GM12878 (cell line): Measurements from ENCODE around the gene PTBP1.

Experiments used
- GATAD2B ChIP-seq: fragments of 450-650 bp; conservative IDR thresholded peaks from 2 replicates; pipeline ENCODE4 v1.6.1; 2017; ENCODE audit warnings: low read depth, mild to moderate bottlenecking, moderate library complexity
- MAX ChIP-seq: IDR thresholded peaks from 2 replicates; pipeline ENCODE4 v1.6.1; 2012; ENCODE audit warnings: low read depth, low read length, improper control_type of control experiment
- NFYB ChIP-seq: IDR thresholded peaks from 2 replicates; pipeline ENCODE4 v1.6.1; 2011; ENCODE audit warnings: low read depth, mild to moderate bottlenecking, low read length, improper control_type of control experiment, moderate library complexity; ENCODE audit not compliant: insufficient read depth

GRCh38 chr19:861141-861755 lies 64.0 kb downstream of the PTBP1 start:
- TF ChIP-seq NFYB (no peak), MAX (no peak), GATAD2B (no peak)
